ENCODE data around the gene OR14C36. TPM values are rescaled to one million over a fixed set of nuclear protein-coding genes. Genes with fewer than 3 reads are reported as not detected.

Gene OR14C36
- total and polyA plus RNA-seq, 8 donors = not detected

GRCh38 chr1:248324468-248324867 is 24.1 kb upstream of the OR14C36 start, which contains the start of gene OR2M7:
Gene OR2M7 (minus strand): TSS chr1:248324568. CDS start chr1:248324568, 0 bp downstream.
- no peaks in the 10 kb centered on the region for H3K4me1 ChIP-seq
- no peak within 1 kb of the TSS for H3K27ac ChIP-seq
- no peaks in the 10 kb centered on the region for H3K9me3 ChIP-seq
- no peak for FAIRE-seq
- ATAC-seq = no peak
- WGBS, 2 donors = 79 to 86% methylated on average over 1 of the region's 1 CpG
- no peaks in the 10 kb centered on the region for H3K27me3 ChIP-seq
- intact Hi-C loops (cut with DNase I) = no loop called here
- no peak for DNase-seq
- no peaks in the 10 kb centered on the region for H3K36me3 ChIP-seq
- H3K4me3 ChIP-seq = no peak within 1 kb of the TSS
- no peak for TF ChIP-seq CTCF (IDR thresholded peaks at IDR 0.05)

- TF ChIP-seq CTCF (IDR thresholded peaks at IDR 0.05) = no peak
- FAIRE-seq (no peak), ATAC-seq (no peak), DNase-seq (no peak)
- Histone ChIP-seq H3K4me3 (no peak overlapping the region), H3K36me3 (no peaks in the 10 kb centered on the region), H3K9me3 (no peaks in the 10 kb centered on the region), H3K27me3 (no peaks in the 10 kb centered on the region), H3K4me1 (no peaks in the 10 kb centered on the region), H3K27ac (no peak overlapping the region)
- intact Hi-C loops (cut with DNase I) = no loop called here
- 26 to 45% methylated on average over 3 of the region's 3 CpGs for WGBS, 2 donors
These were observed 5.1 kb upstream of the OR14C36 start for GRCh38 chr1:248343451-248343850.

DNA sequence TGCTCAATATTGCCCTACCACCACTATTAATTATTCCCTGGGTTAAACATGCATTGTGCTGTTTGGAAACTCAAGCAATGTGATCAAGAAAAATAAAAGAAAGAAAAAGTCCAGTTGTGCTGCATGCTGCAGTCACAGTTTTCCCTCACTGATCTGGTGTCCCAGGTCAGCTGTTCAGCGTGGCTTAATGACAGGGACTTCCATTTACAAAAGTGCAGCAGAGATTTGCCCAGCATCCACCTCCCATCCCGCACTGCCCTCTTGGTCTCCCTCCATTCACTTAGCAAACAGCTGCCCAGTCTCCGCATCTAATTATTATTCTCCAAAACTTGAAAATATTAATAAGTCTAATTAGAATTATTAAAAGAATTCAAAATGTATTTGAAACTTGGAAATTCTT is 10.8 kb downstream of the OR14C36 start:
- Histone ChIP-seq H3K4me3 (no peak overlapping the region), H3K9me3 (no peaks in the 10 kb centered on the region), H3K4me1 (no peaks in the 10 kb centered on the region), H3K27ac (no peak overlapping the region), H3K27me3 (no peaks in the 10 kb centered on the region), H3K36me3 (no peaks in the 10 kb centered on the region)
- 58 to 74% methylated on average over 3 of the region's 3 CpGs for WGBS, 2 donors
- intact Hi-C loops (cut with DNase I) = no loop called here
- no peak for DNase-seq
- TF ChIP-seq CTCF (IDR thresholded peaks at IDR 0.05) = no peak
- ATAC-seq = no peak
- FAIRE-seq = no peak

DNA sequence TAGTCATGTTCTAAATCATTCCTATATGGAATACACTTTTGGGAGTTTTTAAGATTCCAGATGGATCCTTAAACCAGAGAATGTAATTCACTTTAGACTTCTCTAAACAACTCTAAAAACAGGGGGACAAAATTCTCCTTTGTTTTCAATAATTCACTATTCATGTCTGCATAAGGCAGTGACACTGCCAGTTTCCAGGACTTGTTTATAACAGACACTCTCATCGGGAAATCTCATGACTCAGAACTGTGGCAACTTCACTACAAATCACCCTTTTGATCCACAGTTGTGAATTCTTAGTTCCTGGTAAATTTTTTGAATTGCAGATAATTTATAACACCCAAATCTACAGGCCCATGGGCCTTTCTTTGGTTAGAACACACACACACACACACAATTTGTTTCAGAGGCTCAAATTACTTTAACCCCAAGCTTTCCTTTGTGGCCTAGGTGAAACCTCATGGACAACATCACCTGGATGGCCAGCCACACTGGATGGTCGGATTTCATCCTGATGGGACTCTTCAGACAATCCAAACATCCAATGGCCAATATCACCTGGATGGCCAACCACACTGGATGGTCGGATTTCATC is 12.6 kb downstream of the OR14C36 start, which contains the start of gene OR2T4:
TSS of gene OR2T4 (plus strand) at position 545 of the 595 bp plus-strand sequence. CDS start at position 545, 0 bp downstream.
- H3K27me3 ChIP-seq = no peaks in the 10 kb centered on the region
- WGBS, 2 donors = 43 to 55% methylated on average over 3 of the region's 3 CpGs
- FAIRE-seq = no peak

More for the DNA sequence above, 12.6 kb downstream of the OR14C36 start, which contains the start of gene OR2T4:
- intact Hi-C loops (cut with DNase I) = no loop called here
- Histone ChIP-seq H3K27ac (no peak within 1 kb of the TSS), H3K9me3 (no peaks in the 10 kb centered on the region), H3K4me3 (no peak within 1 kb of the TSS), H3K36me3 (no peaks in the 10 kb centered on the region), H3K4me1 (no peaks in the 10 kb centered on the region)
- no peak for ATAC-seq
- DNase-seq = no peak
- no peak for TF ChIP-seq CTCF (IDR thresholded peaks at IDR 0.05)
